ENCODE data around the gene DNMT3A. TPM values are rescaled to one million over a fixed set of nuclear protein-coding genes. Genes with fewer than 3 reads are reported as not detected.

The DNMT3A gene
- total RNA-seq, 1 experiment from 2014 or later: 215 TPM

DNA sequence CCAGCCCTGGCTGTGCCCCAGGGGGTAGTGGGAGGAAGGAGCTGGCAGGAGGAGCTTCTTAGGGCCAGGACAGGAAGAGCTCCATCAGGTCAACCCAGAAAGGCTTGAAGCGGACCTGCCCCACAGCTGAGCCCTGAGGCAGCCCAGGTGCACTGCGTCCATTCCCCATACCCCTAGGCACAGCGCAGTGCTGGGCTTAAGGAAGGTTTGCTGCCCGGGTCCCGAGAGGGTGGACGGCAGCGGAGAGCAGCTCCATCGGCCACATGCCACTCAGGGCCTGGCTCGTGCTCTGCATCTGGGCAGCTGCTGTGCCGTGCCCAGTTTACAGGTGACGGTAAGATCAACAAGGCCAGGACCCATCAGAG is 26.4 kb downstream of the DNMT3A start:
- H2BK120ac ChIP-seq (ENCODE audit: low read depth, low read length, poor library complexity, severe bottlenecking): no peak overlapping the region
- no peak overlapping the region for H3K27ac ChIP-seq (ENCODE audit: insufficient read length, low read depth, low read length)
- H3K36me3 Mint-ChIP-seq (ENCODE audit: insufficient read depth in 1 of 3, low read depth in 3 of 3): no peaks in the 10 kb centered on the region
- peak overlapping the region in 1 of 2 experiments; percentile 20; a peak in 1 of 5 replicates for H3K4me3 Mint-ChIP-seq
- H3K27ac Mint-ChIP-seq: peak overlapping the region; percentile 40 to 92 (median 57); a peak in 3 of 7 replicates
- no peak overlapping the region for H2BK5ac ChIP-seq (ENCODE audit: insufficient read length, low read length)
- H3K79me1 ChIP-seq (ENCODE audit: insufficient read depth, low read depth, low read length, poor library complexity, severe bottlenecking): no peaks in the 10 kb centered on the region
- no peak overlapping the region for H3K4me2 ChIP-seq (ENCODE audit: insufficient read depth, insufficient read length, low read length)
- no peaks in the 10 kb centered on the region for H3K9me3 Mint-ChIP-seq
- H2AFZ ChIP-seq (ENCODE audit: low read length): no peak overlapping the region
- H3K23me2 ChIP-seq (ENCODE audit: insufficient read length, low read depth, low read length, poor library complexity, severe bottlenecking): peaks cover 6% of the 10 kb centered on the region
- peak overlapping the region; percentile 0 for H4K8ac ChIP-seq (replicated peaks; ENCODE audit: insufficient read length, low read depth, low read length)
- H3K9me3 ChIP-seq (ENCODE audit: control insufficient read depth, low read depth, low read length): no peaks in the 10 kb centered on the region
- TF ChIP-seq, protein P1, sequence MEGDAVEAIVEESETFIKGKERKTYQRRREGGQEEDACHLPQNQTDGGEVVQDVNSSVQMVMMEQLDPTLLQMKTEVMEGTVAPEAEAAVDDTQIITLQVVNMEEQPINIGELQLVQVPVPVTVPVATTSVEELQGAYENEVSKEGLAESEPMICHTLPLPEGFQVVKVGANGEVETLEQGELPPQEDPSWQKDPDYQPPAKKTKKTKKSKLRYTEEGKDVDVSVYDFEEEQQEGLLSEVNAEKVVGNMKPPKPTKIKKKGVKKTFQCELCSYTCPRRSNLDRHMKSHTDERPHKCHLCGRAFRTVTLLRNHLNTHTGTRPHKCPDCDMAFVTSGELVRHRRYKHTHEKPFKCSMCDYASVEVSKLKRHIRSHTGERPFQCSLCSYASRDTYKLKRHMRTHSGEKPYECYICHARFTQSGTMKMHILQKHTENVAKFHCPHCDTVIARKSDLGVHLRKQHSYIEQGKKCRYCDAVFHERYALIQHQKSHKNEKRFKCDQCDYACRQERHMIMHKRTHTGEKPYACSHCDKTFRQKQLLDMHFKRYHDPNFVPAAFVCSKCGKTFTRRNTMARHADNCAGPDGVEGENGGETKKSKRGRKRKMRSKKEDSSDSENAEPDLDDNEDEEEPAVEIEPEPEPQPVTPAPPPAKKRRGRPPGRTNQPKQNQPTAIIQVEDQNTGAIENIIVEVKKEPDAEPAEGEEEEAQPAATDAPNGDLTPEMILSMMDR (conservative IDR thresholded peaks at IDR 0.05): no peak
- no peak overlapping the region for H3K23ac ChIP-seq (ENCODE audit: insufficient read length, low read depth, low read length)
- H3K27me3 Mint-ChIP-seq (ENCODE audit: low read depth): no peaks in the 10 kb centered on the region
- H4K20me1 ChIP-seq (ENCODE audit: control insufficient read depth, insufficient read depth, insufficient read length): no peaks in the 10 kb centered on the region
- peak overlapping the region; percentile 70 for H3K14ac ChIP-seq (ENCODE audit: insufficient read depth, low read length)
- DNase-seq: no peak
- peak overlapping the region; percentile 46 for H3K18ac ChIP-seq (ENCODE audit: insufficient read length, low read depth, low read length)
- no peaks in the 10 kb centered on the region for H3K27me3 ChIP-seq (ENCODE audit: insufficient read depth, low read length)
- peaks cover 8% of the 10 kb centered on the region; the same call in 1 of the 2 replicates for H3K4me1 ChIP-seq (ENCODE audit: insufficient read depth, low read length)
- no peak overlapping the region for H2BK12ac ChIP-seq (ENCODE audit: insufficient read length, low read depth, low read length)
- H3K4me1 Mint-ChIP-seq: peaks cover 40 to 57% of the 10 kb centered on the region in 2 experiments
- H3K79me2 ChIP-seq (ENCODE audit: insufficient read depth, low read length): no peaks in the 10 kb centered on the region
- H2AK5ac ChIP-seq (ENCODE audit: insufficient read length, low read length): no peak overlapping the region
- no peak overlapping the region for H4K5ac ChIP-seq (ENCODE audit: insufficient read length, low read depth, low read length)
- no CpG with 5 or more reads among the region's 11 CpGs for WGBS (ENCODE audit: extremely low coverage, insufficient read length, low lambda C conversion rate)
- H4K91ac ChIP-seq (ENCODE audit: insufficient read length, low read depth, low read length): no peak overlapping the region
- no peak overlapping the region for H3K56ac ChIP-seq (ENCODE audit: insufficient read length, low read depth, low read length)
- H3K9ac ChIP-seq (ENCODE audit: extremely low read depth, insufficient read length, low read length): no peak overlapping the region
- no peak overlapping the region for H2BK20ac ChIP-seq (ENCODE audit: low read depth, low read length, poor library complexity, severe bottlenecking)
- H3T11ph ChIP-seq (ENCODE audit: low read length): no peak overlapping the region
- no peak overlapping the region for H3K4ac ChIP-seq (ENCODE audit: low read depth, low read length)
- no peak overlapping the region for H2BK15ac ChIP-seq (ENCODE audit: low read depth, low read length)

All from H9 (cell line).